HepG2 (cell line): ENCODE results near the gene LDB2. TPM values are rescaled to one million over a fixed set of nuclear protein-coding genes. Genes with fewer than 3 reads are reported as not detected.

Experiments used
- ATAC-seq: fragments of 200-7000 bp; cut with Tn5 transposase; 3 replicates; pipeline ENCODE4 v1.9.1; 2020; ENCODE audit warnings: mild to moderate bottlenecking, moderate library complexity
- BruUV-seq: library from RNA; stranded (reverse); fragments of 400-500 nt; replicated peaks from 2 replicates; lab custom pipeline; 2021; lab: Mats Ljungman, UMichigan
- CTCF ChIA-PET: fragments of 300-600 bp; formaldehyde crosslinking; extraction: SDS; loops from one replicate; lab custom pipeline; 2021; ENCODE audit warnings: low total read pairs, inconsistent platforms, low intra/inter-chr PET ratio; lab: Yijun Ruan, JAX
- POLR2A ChIA-PET: fragments of 350-600 bp; sonication (Branson Sonifier 250); formaldehyde crosslinking; loops from one replicate; lab custom pipeline; 2020; ENCODE audit warnings: antibody characterized with exemption, inconsistent platforms; lab: Yijun Ruan, JAX
- DNase-seq: peaks from one replicate; pipeline ENCODE4 v3.0.0-alpha.2; 2015; ENCODE audit warnings: low spot score
- FAIRE-seq: peaks from 3 replicates; lab custom pipeline; 2011; peaks lifted over from hg19 to GRCh38; lab: Jason Lieb, UNC
- H2AFZ ChIP-seq: one replicate; pipeline ENCODE4 v1.6.1; 2011; ENCODE audit warnings: low read length, inconsistent platforms
- H3K27ac ChIP-seq: fragments of 300-600 bp; 3 replicates; pipeline ENCODE4 v1.8.0; 2011; ENCODE audit warnings: mixed run types, mild to moderate bottlenecking, mixed read lengths, low read length, inconsistent platforms; ENCODE audit not compliant: insufficient read depth; ENCODE audit errors: extremely low read length
- H3K27me3 ChIP-seq, 2 experiments: fragments of 200-600 bp in 1 of 2; 2 replicates in 1 of 2; 3 replicates in 1 of 2; pipeline versions ENCODE4 v1.6.0 to v1.8.0; 2011; ENCODE audit warnings: low read length in 2 of 2, mild to moderate bottlenecking in 2 of 2, moderate library complexity in 2 of 2, inconsistent platforms in 1 of 2; ENCODE audit not compliant: insufficient read depth in 2 of 2, control insufficient read depth in 1 of 2
- H3K36me3 ChIP-seq, 2 experiments: fragments of 200-600 bp in 1 of 2; replicated peaks in 1 of 2; 2 replicates in 1 of 2; 3 replicates in 1 of 2; pipeline versions ENCODE4 v1.5.1 to v1.8.0; 2011; ENCODE audit warnings: low read length in 2 of 2, inconsistent platforms in 1 of 2; ENCODE audit not compliant: insufficient read depth in 2 of 2, control insufficient read depth in 1 of 2
- H3K4me1 ChIP-seq: 2 replicates; pipeline ENCODE4 v1.5.1; 2012; ENCODE audit warnings: low read length, inconsistent platforms; ENCODE audit not compliant: insufficient read depth
- H3K4me2 ChIP-seq: 2 replicates; pipeline ENCODE4 v1.6.0; 2011; ENCODE audit warnings: low read depth, low read length, inconsistent platforms
- H3K4me3 ChIP-seq, 3 experiments: fragments of 200-600 bp in 1 of 3; sonication (generic), shearing (Covaris generic) in 1 of 3; replicated peaks in 1 of 3; 2 replicates each; pipeline ENCODE4 v1.5.1; 2011 to 2016; ENCODE audit warnings: low read length in 3 of 3, inconsistent platforms in 2 of 3, low read depth in 2 of 3, mild to moderate bottlenecking in 2 of 3, control low read depth in 1 of 3, mixed read lengths in 1 of 3; ENCODE audit not compliant: insufficient read depth in 1 of 3
- H3K79me2 ChIP-seq: one replicate; pipeline ENCODE4 v1.6.1; 2011; ENCODE audit warnings: low read length, inconsistent platforms; ENCODE audit not compliant: insufficient read depth
- H3K9ac ChIP-seq: 2 replicates; pipeline ENCODE4 v1.6.0; 2011; ENCODE audit warnings: mild to moderate bottlenecking, low read depth, low read length, inconsistent platforms; ENCODE audit not compliant: insufficient read depth
- H3K9me3 ChIP-seq: 2 replicates; pipeline ENCODE4 v1.5.1; 2012; ENCODE audit warnings: mild to moderate bottlenecking, low read length
- H4K20me1 ChIP-seq: 2 replicates; pipeline ENCODE4 v1.6.0; 2011; ENCODE audit warnings: inconsistent platforms, mild to moderate bottlenecking, low read length, moderate library complexity; ENCODE audit not compliant: insufficient read depth
- DPF2 ChIP-seq: sonication (generic); formaldehyde crosslinking; IDR thresholded peaks from 2 replicates; pipeline ENCODE4 v1.4.0; 2020; ENCODE audit warnings: mild to moderate bottlenecking, low read depth, missing genetic modification reagents, borderline replicate concordance
- KDM2A ChIP-seq: sonication (generic); formaldehyde crosslinking; IDR thresholded peaks from 2 replicates; pipeline ENCODE4 v1.4.0; 2020; ENCODE audit warnings: low read depth, missing genetic modification reagents, borderline replicate concordance
- NFE2 ChIP-seq: sonication (generic); formaldehyde crosslinking; IDR thresholded peaks from 2 replicates; pipeline ENCODE4 v1.4.0; 2020; ENCODE audit warnings: missing genetic modification reagents
- NFKBIZ ChIP-seq: IDR thresholded peaks from 2 replicates; pipeline ENCODE4 v1.6.1; 2018; ENCODE audit warnings: missing genetic modification reagents, missing compliant biosample characterization
- REPIN1 ChIP-seq: sonication (generic); formaldehyde crosslinking; IDR thresholded peaks from 2 replicates; pipeline ENCODE4 v1.8.0; 2022; ENCODE audit warnings: missing genetic modification reagents, low read depth, mild to moderate bottlenecking, borderline replicate concordance
- SETDB1 ChIP-seq: sonication (generic); formaldehyde crosslinking; IDR thresholded peaks from 2 replicates; pipeline ENCODE4 v1.5.1; 2020; ENCODE audit warnings: missing genetic modification reagents, mild to moderate bottlenecking, borderline replicate concordance
- TBX2 ChIP-seq: sonication (generic); formaldehyde crosslinking; IDR thresholded peaks from 2 replicates; pipeline ENCODE4 v1.5.0; 2020; ENCODE audit warnings: missing genetic modification reagents, mild to moderate bottlenecking, borderline replicate concordance
- XRCC5 ChIP-seq: fragments of 200-400 bp; formaldehyde crosslinking; optimal IDR thresholded peaks from 2 replicates; pipeline ENCODE3; 2017; ENCODE audit warnings: mild to moderate bottlenecking, low read length
- WGBS: methylation state at CpG from one replicate; pipeline ENCODE4 v1.1.6; 2017; ENCODE audit warnings: low lambda C conversion rate; 5-methylcytosine and 5-hydroxymethylcytosine counted together
- in situ Hi-C: cut with HindIII; loops from 2 replicates; pipeline ENCODE4 v1.10.0; 2017; ENCODE audit warnings: low pct_unique_long_range_greater_than_20kb; ENCODE audit not compliant: extremely low pct_ligation_motif_present
- intact Hi-C: fragments of 100-400 bp; cut with micrococcal nuclease; formaldehyde crosslinking; loops from one replicate; pipeline ENCODE4 v1.10.0; 2022; ENCODE audit not compliant: unreplicated experiment
- polyA plus RNA-seq, 8 experiments: library from polyadenylated mRNA; depleted of rRNA in 3 of 8; stranded (reverse) in 7 of 8; unstranded in 1 of 8; fragments of >200 nt; fragmentation: Illumina TruSeq in 4 of 8; extraction: Trizol in 4 of 8; gene quantifications; 2 replicates each; pipeline versions ENCODE4 v1.2.1 to v1.2.3, GENCODE V29; 2011 to 2016; ENCODE audit warnings: low read depth in 4 of 8, missing spikeins in 1 of 8, mixed read lengths in 1 of 8; ENCODE audit not compliant: insufficient read depth in 1 of 8
- total RNA-seq, 5 experiments: library from RNA; depleted of rRNA; stranded (reverse); fragments of >200 nt; fragmentation: Illumina TruSeq; extraction: Trizol; gene quantifications; 2 replicates each; pipeline ENCODE4 v1.2.3, GENCODE V29; 2016; ENCODE audit warnings: low read depth in 1 of 5
- TF ChIP-seq, protein P1 (sequence below): sonication (generic); formaldehyde crosslinking; IDR thresholded peaks from 2 replicates; pipeline ENCODE4 v1.4.0; 2020; ENCODE audit warnings: missing genetic modification reagents
- TF ChIP-seq, protein P2 (sequence below), 2 experiments: sonication (generic) in 1 of 2; formaldehyde crosslinking in 1 of 2; IDR thresholded peaks; 2 replicates each; pipeline versions ENCODE4 v1.6.1 to v1.9.0; 2014 to 2022; ENCODE audit warnings: antibody characterized with exemption in 1 of 2, borderline replicate concordance in 1 of 2, inconsistent platforms in 1 of 2, low read depth in 1 of 2, missing genetic modification reagents in 1 of 2
- TF ChIP-seq, protein P3 (sequence below): sonication (generic); formaldehyde crosslinking; IDR thresholded peaks from 2 replicates; pipeline ENCODE4 v1.4.0; 2020; ENCODE audit warnings: missing genetic modification reagents

The LDB2 gene
- total and polyA plus RNA-seq, 2 of the 13 experiments (the other 11 are each of a cell fraction or from before 2014, with no cell fraction given), result not detected

DNA sequence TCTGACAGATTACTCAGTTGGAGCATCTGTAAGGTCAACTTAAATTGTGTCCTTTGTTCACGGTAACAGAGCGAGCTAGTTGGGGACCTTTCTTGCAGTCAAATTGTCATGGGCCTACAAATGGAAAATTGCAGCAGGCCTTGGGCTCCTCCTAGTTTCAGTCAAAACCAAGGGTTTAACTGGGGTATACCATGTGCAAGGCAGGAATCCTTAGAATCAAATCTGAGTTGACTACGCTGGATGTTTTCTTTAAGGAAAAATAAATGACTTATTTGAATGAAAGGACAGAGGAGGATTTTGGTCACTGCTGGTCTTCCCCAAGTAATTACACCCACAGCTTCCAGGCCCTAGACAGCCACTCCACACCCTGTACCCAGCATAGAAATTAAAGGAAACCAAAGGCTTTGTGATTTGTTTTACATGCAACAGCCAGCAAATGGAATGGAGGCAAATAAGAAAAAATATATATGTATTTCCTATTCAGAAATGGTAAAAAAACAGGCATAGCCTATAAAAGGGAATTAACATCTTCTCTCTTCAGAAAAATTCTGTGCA is 307.1 kb downstream of the LDB2 start:
- Histone ChIP-seq H3K9me3 (no peaks in the 10 kb centered on the region), H2AFZ (no peak overlapping the region), H3K79me2 (no peaks in the 10 kb centered on the region), H3K4me2 (no peak overlapping the region), H3K9ac (no peak overlapping the region), H3K4me1 (no peaks in the 10 kb centered on the region), H3K4me3 (no peak overlapping the region), H3K27me3 (peaks cover 0 to 11% of the 10 kb centered on the region in 2 experiments; a peak in 2 of 5 replicates), H3K36me3 (no peaks in the 10 kb centered on the region), H4K20me1 (no peaks in the 10 kb centered on the region), H3K27ac (no peak overlapping the region)
- DNase-seq (no peak), FAIRE-seq (no peak), ATAC-seq (no peak)
- BruUV-seq, result no TSS peak
- in situ Hi-C loops (no loop called here), intact Hi-C loops (no loop called here)
- CTCF ChIA-PET, result no interaction called here
- POLR2A ChIA-PET, result no interaction called here
- TF ChIP-seq, protein P1, sequence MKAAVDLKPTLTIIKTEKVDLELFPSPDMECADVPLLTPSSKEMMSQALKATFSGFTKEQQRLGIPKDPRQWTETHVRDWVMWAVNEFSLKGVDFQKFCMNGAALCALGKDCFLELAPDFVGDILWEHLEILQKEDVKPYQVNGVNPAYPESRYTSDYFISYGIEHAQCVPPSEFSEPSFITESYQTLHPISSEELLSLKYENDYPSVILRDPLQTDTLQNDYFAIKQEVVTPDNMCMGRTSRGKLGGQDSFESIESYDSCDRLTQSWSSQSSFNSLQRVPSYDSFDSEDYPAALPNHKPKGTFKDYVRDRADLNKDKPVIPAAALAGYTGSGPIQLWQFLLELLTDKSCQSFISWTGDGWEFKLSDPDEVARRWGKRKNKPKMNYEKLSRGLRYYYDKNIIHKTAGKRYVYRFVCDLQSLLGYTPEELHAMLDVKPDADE (CRISPR knock-in tag), result no peak
- TF ChIP-seq, protein P2, sequence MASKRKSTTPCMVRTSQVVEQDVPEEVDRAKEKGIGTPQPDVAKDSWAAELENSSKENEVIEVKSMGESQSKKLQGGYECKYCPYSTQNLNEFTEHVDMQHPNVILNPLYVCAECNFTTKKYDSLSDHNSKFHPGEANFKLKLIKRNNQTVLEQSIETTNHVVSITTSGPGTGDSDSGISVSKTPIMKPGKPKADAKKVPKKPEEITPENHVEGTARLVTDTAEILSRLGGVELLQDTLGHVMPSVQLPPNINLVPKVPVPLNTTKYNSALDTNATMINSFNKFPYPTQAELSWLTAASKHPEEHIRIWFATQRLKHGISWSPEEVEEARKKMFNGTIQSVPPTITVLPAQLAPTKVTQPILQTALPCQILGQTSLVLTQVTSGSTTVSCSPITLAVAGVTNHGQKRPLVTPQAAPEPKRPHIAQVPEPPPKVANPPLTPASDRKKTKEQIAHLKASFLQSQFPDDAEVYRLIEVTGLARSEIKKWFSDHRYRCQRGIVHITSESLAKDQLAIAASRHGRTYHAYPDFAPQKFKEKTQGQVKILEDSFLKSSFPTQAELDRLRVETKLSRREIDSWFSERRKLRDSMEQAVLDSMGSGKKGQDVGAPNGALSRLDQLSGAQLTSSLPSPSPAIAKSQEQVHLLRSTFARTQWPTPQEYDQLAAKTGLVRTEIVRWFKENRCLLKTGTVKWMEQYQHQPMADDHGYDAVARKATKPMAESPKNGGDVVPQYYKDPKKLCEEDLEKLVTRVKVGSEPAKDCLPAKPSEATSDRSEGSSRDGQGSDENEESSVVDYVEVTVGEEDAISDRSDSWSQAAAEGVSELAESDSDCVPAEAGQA (IDR thresholded peaks at IDR 0.05; ENCODE audit: low read depth), result no peak
- TF ChIP-seq, protein P2 (CRISPR knock-in tag; IDR thresholded peaks at IDR 0.05; ENCODE audit: borderline replicate concordance), result no peak
- TF ChIP-seq TBX2 (CRISPR knock-in tag) (no peak), NFKBIZ (no peak), SETDB1 (no peak), NFE2 (CRISPR knock-in tag) (no peak), REPIN1 (CRISPR knock-in tag) (no peak), KDM2A (CRISPR knock-in tag) (no peak), XRCC5 (no peak), DPF2 (no peak)
- TF ChIP-seq, protein P3, sequence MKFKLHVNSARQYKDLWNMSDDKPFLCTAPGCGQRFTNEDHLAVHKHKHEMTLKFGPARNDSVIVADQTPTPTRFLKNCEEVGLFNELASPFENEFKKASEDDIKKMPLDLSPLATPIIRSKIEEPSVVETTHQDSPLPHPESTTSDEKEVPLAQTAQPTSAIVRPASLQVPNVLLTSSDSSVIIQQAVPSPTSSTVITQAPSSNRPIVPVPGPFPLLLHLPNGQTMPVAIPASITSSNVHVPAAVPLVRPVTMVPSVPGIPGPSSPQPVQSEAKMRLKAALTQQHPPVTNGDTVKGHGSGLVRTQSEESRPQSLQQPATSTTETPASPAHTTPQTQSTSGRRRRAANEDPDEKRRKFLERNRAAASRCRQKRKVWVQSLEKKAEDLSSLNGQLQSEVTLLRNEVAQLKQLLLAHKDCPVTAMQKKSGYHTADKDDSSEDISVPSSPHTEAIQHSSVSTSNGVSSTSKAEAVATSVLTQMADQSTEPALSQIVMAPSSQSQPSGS (CRISPR knock-in tag), result no peak
- WGBS, result 44% methylated on average over 3 of the region's 3 CpGs
